Stimulated activated CD8-positive, alpha-beta memory T cell treated with anti-CD3 and anti-CD28 coated beads, Interleukin-2, amount 100 ng/mL, for 48 hours (primary cell): ENCODE measurements around the gene ZNF679.
"Not testable (repeated sequence)": the region's sequence is repeated elsewhere in the genome, so short reads cannot be mapped to it uniquely, and the experiment has no call there.

Experiments
- DNase-seq, 2 donors: peaks; one replicate each; pipeline ENCODE4 v3.0.0-alpha.2; 2020; ENCODE audit warnings: low read depth in 2 of 2

Gene ZNF679

GRCh38 chr7:64310426-64310825 lies 82.2 kb downstream of the ZNF679 start:
- no peak for DNase-seq

- DNase-seq, result no peak
Measured at GRCh38 chr7:64312826-64313225, 84.6 kb downstream of the ZNF679 start.

GRCh38 chr7:64313740-64314491 lies 85.6 kb downstream of the ZNF679 start, which contains the start of gene ZNF736:
Gene ZNF736 (plus strand): TSS chr7:64313961. CDS start chr7:64314151, 190 bp downstream.
- peak; percentile 51 to 76 for DNase-seq

GRCh38 chr7:64314566-64314965 lies 86.3 kb downstream of the ZNF679 start:
- no peak for DNase-seq

- DNase-seq, result not testable (repeated sequence)
Measured at GRCh38 chr7:64316031-64316742, 87.9 kb downstream of the ZNF679 start.
